ENCODE measurements around the gene RRN3.
"Not testable (repeated sequence)": the region's sequence is repeated elsewhere in the genome, so short reads cannot be mapped to it uniquely, and the experiment has no call there.

RRN3 gene

GRCh38 chr16:15099366-15099909, 5.4 kb upstream of the RRN3 start:
- DNase-seq (ENCODE audit: low read depth): not testable (repeated sequence)

- not testable (repeated sequence) for DNase-seq (ENCODE audit: low read depth)
These were observed 2.5 kb upstream of the RRN3 start for GRCh38 chr16:15096583-15096972.

- DNase-seq (ENCODE audit: low read depth): not testable (repeated sequence)
These were observed 509 bp downstream of the RRN3 start for GRCh38 chr16:15093571-15093954.

- not testable (repeated sequence) for DNase-seq (ENCODE audit: low read depth)
These were observed 3.3 kb downstream of the RRN3 start for GRCh38 chr16:15090663-15091269.

- not testable (repeated sequence) for DNase-seq (ENCODE audit: low read depth)
These were observed 11.3 kb downstream of the RRN3 start for GRCh38 chr16:15082788-15083187.

GRCh38 chr16:15080883-15081282, 13.2 kb downstream of the RRN3 start:
- DNase-seq (ENCODE audit: low read depth): not testable (repeated sequence)

- DNase-seq (ENCODE audit: low read depth): not testable (repeated sequence)
These were observed 17.9 kb downstream of the RRN3 start for GRCh38 chr16:15076161-15076560.

- no peak for DNase-seq (ENCODE audit: low read depth)
These were observed 21.0 kb downstream of the RRN3 start for GRCh38 chr16:15073101-15073500.

GRCh38 chr16:15071916-15072769, 21.9 kb downstream of the RRN3 start:
- not testable (repeated sequence) for DNase-seq (ENCODE audit: low read depth)

GRCh38 chr16:15071013-15071412, 23.1 kb downstream of the RRN3 start:
- not testable (repeated sequence) for DNase-seq (ENCODE audit: low read depth)

- DNase-seq (ENCODE audit: low read depth): not testable (repeated sequence)
These were observed 27.4 kb downstream of the RRN3 start for GRCh38 chr16:15066690-15067089.

- not testable (repeated sequence) for DNase-seq (ENCODE audit: low read depth)
These were observed 28.1 kb downstream of the RRN3 start for GRCh38 chr16:15065961-15066360.

- DNase-seq (ENCODE audit: low read depth): not testable (repeated sequence)
These were observed 31.8 kb downstream of the RRN3 start for GRCh38 chr16:15062085-15062810.

GRCh38 chr16:15059324-15059723, 34.7 kb downstream of the RRN3 start:
- no peak for DNase-seq (ENCODE audit: low read depth)

GRCh38 chr16:15057681-15058417, 36.2 kb downstream of the RRN3 start:
- no peak for DNase-seq (ENCODE audit: low read depth)

GRCh38 chr16:15055141-15056053, 38.7 kb downstream of the RRN3 start:
- DNase-seq (ENCODE audit: low read depth): no peak

- DNase-seq (ENCODE audit: low read depth): no peak
These were observed 39.5 kb downstream of the RRN3 start for GRCh38 chr16:15054357-15055140.

GRCh38 chr16:15053904-15054303, 40.2 kb downstream of the RRN3 start:
- no peak for DNase-seq (ENCODE audit: low read depth)

GRCh38 chr16:15052747-15053476, 41.2 kb downstream of the RRN3 start:
- DNase-seq (ENCODE audit: low read depth): no peak

All from stimulated activated CD8-positive, alpha-beta memory T cell treated with anti-CD3 and anti-CD28 coated beads, Interleukin-4, amount 100 ng/mL, for 24 hours (primary cell).